SU-DHL-6 (cell line): ENCODE results near the gene AQP12B.
A peak's percentile ranks its signal among the peaks of the same experiment; 100 is the strongest.
"Not testable (repeated sequence)": the region's sequence is repeated elsewhere in the genome, so short reads cannot be mapped to it uniquely, and the experiment has no call there.

Source experiments
- H2AFZ ChIP-seq: fragments of 200-600 bp; sonication (generic); 2 replicates; pipeline ENCODE4 v1.6.1; 2014; ENCODE audit warnings: low read depth, mild to moderate bottlenecking, moderate library complexity, mixed read lengths, antibody characterized with exemption, low read length; ENCODE audit not compliant: severe bottlenecking
- H3F3A ChIP-seq: fragments of 200-600 bp; shearing (Covaris generic); 2 replicates; pipeline ENCODE4 v1.6.0; 2016; ENCODE audit warnings: antibody characterized with exemption, mild to moderate bottlenecking; ENCODE audit not compliant: insufficient read depth
- H3K27ac ChIP-seq: fragments of 200-600 bp; sonication (generic); 2 replicates; pipeline ENCODE4 v1.5.1; 2016; ENCODE audit warnings: low read depth, mild to moderate bottlenecking, low read length, moderate library complexity, mixed read lengths
- H3K27me3 ChIP-seq: fragments of 200-600 bp; sonication (generic), shearing (Covaris generic); 2 replicates; pipeline ENCODE4 v1.6.0; 2014; ENCODE audit warnings: mild to moderate bottlenecking, low read length
- H3K36me3 ChIP-seq: fragments of 200-600 bp; sonication (generic); 2 replicates; pipeline ENCODE4 v1.6.1; 2014; ENCODE audit warnings: mild to moderate bottlenecking, low read length, mixed read lengths
- H3K4me2 ChIP-seq: fragments of 300-600, 200-600 bp; shearing (Covaris generic), sonication (generic); 2 replicates; pipeline ENCODE4 v1.6.0; 2014; ENCODE audit warnings: low read length, low read depth, mild to moderate bottlenecking; ENCODE audit not compliant: poor library complexity, severe bottlenecking
- H3K4me3 ChIP-seq: fragments of 200-600 bp; sonication (generic); 2 replicates; pipeline ENCODE4 v1.5.1; 2014; ENCODE audit warnings: antibody characterized with exemption, low read length, mild to moderate bottlenecking, mixed read lengths; ENCODE audit not compliant: insufficient read depth, poor library complexity, severe bottlenecking
- H3K79me2 ChIP-seq: fragments of 200-600 bp; sonication (generic); 2 replicates; pipeline ENCODE4 v1.6.1; 2014; ENCODE audit warnings: mild to moderate bottlenecking, low read length, moderate library complexity; ENCODE audit not compliant: insufficient read depth
- H3K9ac ChIP-seq: fragments of 200-600 bp; sonication (generic); 2 replicates; pipeline ENCODE4 v1.7.0; 2014; ENCODE audit warnings: mild to moderate bottlenecking, low read length
- H3K9me2 ChIP-seq: fragments of 200-600 bp; sonication (generic); replicated peaks from 2 replicates; pipeline ENCODE4 v1.6.1; 2014; ENCODE audit warnings: low read length; ENCODE audit not compliant: insufficient read depth
- H3K9me3 ChIP-seq: fragments of 200-600 bp; sonication (generic); 2 replicates; pipeline ENCODE4 v1.6.1; 2014; ENCODE audit warnings: low read length, mixed read lengths; ENCODE audit not compliant: insufficient read depth
- H4K20me1 ChIP-seq: fragments of 200-600 bp; sonication (generic); 2 replicates; pipeline ENCODE4 v1.6.1; 2014; ENCODE audit warnings: low read depth, mild to moderate bottlenecking, antibody characterized with exemption, low read length, moderate library complexity, mixed read lengths
- EZH2phosphoT487 ChIP-seq: fragments of 200-600 bp; sonication (generic), shearing (Covaris generic); conservative IDR thresholded peaks from 2 replicates; pipeline ENCODE4 v1.6.1; 2018; ENCODE audit warnings: mild to moderate bottlenecking, antibody characterized with exemption, low read length, moderate library complexity, mixed read lengths
- TF ChIP-seq, protein P1 (sequence below): fragments of 200-600 bp; sonication (generic); IDR thresholded peaks from one replicate; pipeline ENCODE4 v1.5.1; 2017; ENCODE audit warnings: antibody characterized with exemption, mild to moderate bottlenecking, low read length, moderate library complexity; ENCODE audit not compliant: insufficient read depth, poor library complexity, severe bottlenecking

AQP12B gene

DNA sequence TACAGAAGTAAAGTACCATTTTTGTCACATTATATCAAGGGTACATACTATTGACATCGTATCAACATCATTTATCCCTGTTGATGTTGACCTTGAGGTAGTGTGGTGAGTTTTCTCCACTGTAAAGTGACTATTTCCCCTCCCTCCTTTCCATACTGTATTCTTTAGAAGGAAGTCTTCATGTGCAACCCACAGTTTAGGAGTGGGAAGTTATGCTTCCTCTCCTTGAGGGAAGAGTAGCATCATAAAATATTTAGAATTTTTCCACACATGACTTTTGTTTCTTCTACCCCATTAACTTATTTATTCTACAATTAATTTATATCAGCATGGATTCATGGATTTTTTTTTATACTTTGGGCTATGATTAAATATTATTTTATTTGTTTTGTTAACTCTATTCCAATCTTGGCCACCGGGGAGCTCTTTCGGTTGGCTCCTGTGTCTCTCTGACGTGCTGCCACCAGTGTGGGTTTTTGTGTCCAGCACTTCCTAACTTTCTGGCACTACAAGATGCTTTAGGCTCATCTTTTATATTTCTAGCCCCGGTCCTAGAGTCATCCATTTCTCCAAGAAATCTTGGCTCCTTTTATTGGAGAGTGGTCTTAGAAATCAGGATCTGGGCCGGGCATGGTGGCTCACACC is 19.0 kb downstream of the AQP12B start:
- H3K36me3 ChIP-seq, result no peaks in the 10 kb centered on the region

GRCh38 chr2:240662681-240663080 is 20.0 kb downstream of the AQP12B start:
- Histone ChIP-seq H4K20me1 (no peaks in the 10 kb centered on the region), H3K36me3 (no peaks in the 10 kb centered on the region), H3K27me3 (no peaks in the 10 kb centered on the region), H3K4me2 (no peak overlapping the region), H3K9me2 (no peaks in the 10 kb centered on the region), H3F3A (no peaks in the 10 kb centered on the region), H3K27ac (no peak overlapping the region), H3K4me3 (no peak overlapping the region), H2AFZ (no peak overlapping the region), H3K79me2 (no peaks in the 10 kb centered on the region), H3K9me3 (no peaks in the 10 kb centered on the region), H3K9ac (no peak overlapping the region)
- no peak for TF ChIP-seq EZH2phosphoT487
- TF ChIP-seq, protein P1, sequence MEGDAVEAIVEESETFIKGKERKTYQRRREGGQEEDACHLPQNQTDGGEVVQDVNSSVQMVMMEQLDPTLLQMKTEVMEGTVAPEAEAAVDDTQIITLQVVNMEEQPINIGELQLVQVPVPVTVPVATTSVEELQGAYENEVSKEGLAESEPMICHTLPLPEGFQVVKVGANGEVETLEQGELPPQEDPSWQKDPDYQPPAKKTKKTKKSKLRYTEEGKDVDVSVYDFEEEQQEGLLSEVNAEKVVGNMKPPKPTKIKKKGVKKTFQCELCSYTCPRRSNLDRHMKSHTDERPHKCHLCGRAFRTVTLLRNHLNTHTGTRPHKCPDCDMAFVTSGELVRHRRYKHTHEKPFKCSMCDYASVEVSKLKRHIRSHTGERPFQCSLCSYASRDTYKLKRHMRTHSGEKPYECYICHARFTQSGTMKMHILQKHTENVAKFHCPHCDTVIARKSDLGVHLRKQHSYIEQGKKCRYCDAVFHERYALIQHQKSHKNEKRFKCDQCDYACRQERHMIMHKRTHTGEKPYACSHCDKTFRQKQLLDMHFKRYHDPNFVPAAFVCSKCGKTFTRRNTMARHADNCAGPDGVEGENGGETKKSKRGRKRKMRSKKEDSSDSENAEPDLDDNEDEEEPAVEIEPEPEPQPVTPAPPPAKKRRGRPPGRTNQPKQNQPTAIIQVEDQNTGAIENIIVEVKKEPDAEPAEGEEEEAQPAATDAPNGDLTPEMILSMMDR, result no peak

More for the DNA sequence above, 19.0 kb downstream of the AQP12B start:
- Histone ChIP-seq H3K27me3 (no peaks in the 10 kb centered on the region), H3K27ac (no peak overlapping the region), H4K20me1 (no peaks in the 10 kb centered on the region), H3K4me2 (no peak overlapping the region), H3K9me2 (no peaks in the 10 kb centered on the region), H2AFZ (no peak overlapping the region), H3K79me2 (no peaks in the 10 kb centered on the region), H3K9me3 (no peaks in the 10 kb centered on the region), H3K4me3 (no peak overlapping the region), H3F3A (no peaks in the 10 kb centered on the region), H3K9ac (no peak overlapping the region)
- TF ChIP-seq EZH2phosphoT487, result no peak
- TF ChIP-seq, protein P1, result peak; percentile 14

GRCh38 chr2:240659883-240660282 is 22.8 kb downstream of the AQP12B start:
- not testable (repeated sequence) for H3K4me2 ChIP-seq, H3K9ac ChIP-seq, H3K79me2 ChIP-seq, H3K36me3 ChIP-seq, H3K27ac ChIP-seq, H3K9me3 ChIP-seq, H3F3A ChIP-seq, H4K20me1 ChIP-seq, H2AFZ ChIP-seq, H3K4me3 ChIP-seq, H3K27me3 ChIP-seq, H3K9me2 ChIP-seq

DNA sequence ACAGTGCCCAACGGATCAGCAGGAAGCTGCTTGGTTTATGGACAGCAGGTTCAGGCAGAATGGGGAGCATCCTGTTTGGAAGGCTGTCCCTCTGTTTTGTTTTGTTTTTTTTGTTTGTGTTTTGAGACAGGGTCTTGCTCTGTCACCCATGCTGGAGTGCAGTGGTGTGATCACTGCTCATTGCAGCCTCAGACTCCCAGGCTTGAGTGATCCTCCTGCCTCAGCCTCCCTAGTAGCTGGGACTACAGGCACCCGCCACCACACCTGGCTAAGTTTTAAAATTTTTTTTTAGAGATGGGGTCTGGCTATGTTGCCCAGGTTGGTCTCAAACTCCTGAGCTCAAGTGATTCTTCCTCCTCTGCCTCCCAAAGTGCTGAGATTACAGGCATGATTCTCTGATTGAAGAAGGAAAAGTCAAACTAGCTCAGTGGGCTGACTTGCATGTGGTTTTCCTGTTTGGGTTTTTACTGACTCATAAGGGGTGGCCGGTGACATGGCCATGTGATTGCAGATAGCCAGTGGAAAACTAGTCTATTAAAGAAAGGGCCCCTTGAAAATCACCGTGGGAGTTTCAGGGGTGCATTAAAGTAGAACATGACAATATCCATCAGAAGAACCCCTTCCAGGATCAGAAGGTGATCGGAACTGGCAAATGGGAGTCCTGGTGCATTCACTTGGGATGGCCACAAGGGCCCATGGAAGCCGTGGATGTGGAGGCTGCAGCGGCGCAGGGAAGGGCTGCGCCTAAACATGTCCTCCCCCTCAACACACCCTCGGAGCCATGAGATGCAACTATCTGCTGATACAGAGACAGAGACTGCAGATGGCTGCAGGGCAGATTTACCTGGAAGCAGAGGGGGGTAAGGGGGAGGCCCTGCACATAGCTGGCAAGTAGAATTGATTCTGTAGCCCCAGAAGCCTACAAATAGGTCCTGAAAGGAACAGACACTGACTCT is 26.5 kb downstream of the AQP12B start:
- no peak for TF ChIP-seq EZH2phosphoT487
- TF ChIP-seq, protein P1, result no peak
- Histone ChIP-seq H3K9ac (no peak overlapping the region), H3K9me2 (no peaks in the 10 kb centered on the region), H3K4me2 (no peak overlapping the region), H3K9me3 (no peaks in the 10 kb centered on the region), H4K20me1 (no peaks in the 10 kb centered on the region), H3K79me2 (no peaks in the 10 kb centered on the region), H3K4me3 (no peak overlapping the region), H3F3A (no peaks in the 10 kb centered on the region), H3K36me3 (no peaks in the 10 kb centered on the region), H3K27ac (no peak overlapping the region), H3K27me3 (no peaks in the 10 kb centered on the region), H2AFZ (no peak overlapping the region)
